Trophoblast cell (in vitro differentiated cells and primary cell): ENCODE measurements around the gene ZNF423.

ENCODE experiments used
- DNase-seq, 2 donors: peaks; one replicate each; pipeline ENCODE4 v3.0.0-alpha.2; 2016
- H2AFZ ChIP-seq: 2 replicates; pipeline ENCODE4 v1.6.1; 2013; ENCODE audit warnings: low read length, moderate library complexity, mild to moderate bottlenecking; ENCODE audit not compliant: insufficient read depth, poor library complexity
- H2AK5ac ChIP-seq: 2 replicates; pipeline ENCODE4 v1.6.1; 2013; ENCODE audit warnings: mild to moderate bottlenecking, low read length
- H2BK120ac ChIP-seq: 2 replicates; pipeline ENCODE4 v1.6.1; 2013; ENCODE audit warnings: low read length, mild to moderate bottlenecking, moderate library complexity; ENCODE audit not compliant: insufficient read depth, poor library complexity
- H2BK12ac ChIP-seq: 2 replicates; pipeline ENCODE4 v1.6.1; 2013; ENCODE audit warnings: mild to moderate bottlenecking, low read length, moderate library complexity
- H2BK5ac ChIP-seq: 2 replicates; pipeline ENCODE4 v1.6.1; 2013; ENCODE audit warnings: low read length, low read depth, moderate library complexity, mild to moderate bottlenecking; ENCODE audit not compliant: poor library complexity
- H3K14ac ChIP-seq: 2 replicates; pipeline ENCODE4 v1.6.1; 2013; ENCODE audit warnings: mild to moderate bottlenecking, low read length
- H3K18ac ChIP-seq: 2 replicates; pipeline ENCODE4 v1.6.1; 2013; ENCODE audit warnings: mild to moderate bottlenecking, low read length
- H3K23ac ChIP-seq: 2 replicates; pipeline ENCODE4 v1.6.1; 2013; ENCODE audit warnings: low read length
- H3K27ac ChIP-seq: 2 replicates; pipeline ENCODE4 v1.5.1; 2013; ENCODE audit warnings: low read depth, mild to moderate bottlenecking, inconsistent platforms, low read length, moderate library complexity
- H3K27me3 ChIP-seq: 2 replicates; pipeline ENCODE4 v1.6.1; 2013; ENCODE audit warnings: inconsistent platforms, mild to moderate bottlenecking, low read length, moderate library complexity; ENCODE audit not compliant: insufficient read depth
- H3K36me3 ChIP-seq, 2 experiments: 1 replicate in 1 of 2; 2 replicates in 1 of 2; pipeline ENCODE4 v1.6.1; 2013; ENCODE audit warnings: low read length in 2 of 2, mild to moderate bottlenecking in 2 of 2, moderate library complexity in 1 of 2; ENCODE audit not compliant: insufficient read depth in 2 of 2, control insufficient read depth in 1 of 2
- H3K4ac ChIP-seq: 2 replicates; pipeline ENCODE4 v1.6.1; 2013; ENCODE audit warnings: low read depth, mild to moderate bottlenecking, low read length, moderate library complexity
- H3K4me1 ChIP-seq, 2 experiments: 1 replicate in 1 of 2; 2 replicates in 1 of 2; pipeline ENCODE4 v1.6.1; 2013; ENCODE audit warnings: low read length in 2 of 2, mild to moderate bottlenecking in 2 of 2, moderate library complexity in 1 of 2; ENCODE audit not compliant: insufficient read depth in 2 of 2, control insufficient read depth in 1 of 2
- H3K4me2 ChIP-seq: 2 replicates; pipeline ENCODE4 v1.6.1; 2013; ENCODE audit warnings: inconsistent platforms, mild to moderate bottlenecking, low read length, moderate library complexity
- H3K4me3 ChIP-seq: 2 replicates; pipeline ENCODE4 v1.5.1; 2013; ENCODE audit warnings: mild to moderate bottlenecking, low read depth, low read length, inconsistent platforms
- H3K79me1 ChIP-seq: one replicate; pipeline ENCODE4 v1.6.1; 2013; ENCODE audit warnings: low read length
- H3K79me2 ChIP-seq: 2 replicates; pipeline ENCODE4 v1.6.1; 2013; ENCODE audit warnings: low read length, mild to moderate bottlenecking; ENCODE audit not compliant: control insufficient read depth, insufficient read depth, poor library complexity
- H3K9ac ChIP-seq: 2 replicates; pipeline ENCODE4 v1.6.1; 2013; ENCODE audit warnings: mild to moderate bottlenecking, low read length
- H3K9me3 ChIP-seq: 2 replicates; pipeline ENCODE4 v1.6.1; 2013; ENCODE audit warnings: low read depth, mild to moderate bottlenecking, control low read depth, inconsistent platforms, low read length; ENCODE audit not compliant: insufficient read depth
- H4K12ac ChIP-seq: 2 replicates; pipeline ENCODE4 v1.6.1; 2013; ENCODE audit warnings: low read depth, mild to moderate bottlenecking, low read length, moderate library complexity
- H4K8ac ChIP-seq: 2 replicates; pipeline ENCODE4 v1.6.1; 2013; ENCODE audit warnings: low read depth, mild to moderate bottlenecking, low read length, moderate library complexity
- H4K91ac ChIP-seq: one replicate; pipeline ENCODE4 v1.6.1; 2013; ENCODE audit warnings: low read depth, mild to moderate bottlenecking, low read length, moderate library complexity
- WGBS: extraction: QIAGEN DNeasy Blood & Tissue Kit; methylation state at CpG from one replicate; pipeline ENCODE4 v1.1.7; 2013; ENCODE audit warnings: missing lambda C conversion rate; ENCODE audit not compliant: insufficient read length, insufficient coverage; ENCODE audit errors: extremely low coverage; 5-methylcytosine and 5-hydroxymethylcytosine counted together

The ZNF423 gene

DNA sequence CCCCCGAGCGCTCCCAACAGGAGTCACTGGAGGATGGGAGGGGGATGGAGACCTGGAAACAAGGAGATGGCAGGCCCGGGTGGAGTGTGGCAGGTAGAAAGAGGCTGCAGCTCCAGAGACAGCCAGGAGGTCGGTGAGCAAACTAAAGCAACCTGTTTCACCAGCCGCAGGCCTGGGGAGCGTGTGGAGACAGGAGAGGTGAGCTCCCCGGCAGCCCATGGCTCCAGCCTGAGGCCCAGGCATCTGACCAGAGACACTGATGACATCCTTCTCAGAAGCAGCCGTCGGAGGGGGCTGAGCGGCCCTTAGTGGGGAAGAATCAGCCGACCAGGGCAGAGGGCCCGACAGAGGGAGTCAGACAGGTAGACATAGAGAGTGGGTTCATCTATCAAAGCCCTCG lies 165.1 kb downstream of the ZNF423 start:
- Histone ChIP-seq H2AFZ (no peak overlapping the region), H3K4me2 (no peak overlapping the region), H3K27ac (no peak overlapping the region), H3K4me3 (no peak overlapping the region), H3K4me1 (peaks cover 8 to 10% of the 10 kb centered on the region in 2 experiments), H3K79me1 (peaks cover 2% of the 10 kb centered on the region), H3K36me3 (peaks cover 0 to 3% of the 10 kb centered on the region in 2 experiments), H3K14ac (no peak overlapping the region), H3K79me2 (peaks cover 2% of the 10 kb centered on the region), H3K18ac (peak overlapping the region; percentile 25), H3K4ac (no peak overlapping the region), H4K12ac (no peak overlapping the region), H3K9ac (no peak overlapping the region), H2BK120ac (no peak overlapping the region), H4K8ac (no peak overlapping the region), H3K27me3 (no peaks in the 10 kb centered on the region), H3K23ac (no peak overlapping the region), H3K9me3 (no peaks in the 10 kb centered on the region), H4K91ac (peak overlapping the region; percentile 19), H2BK12ac (peak overlapping the region; percentile 58), H2AK5ac (no peak overlapping the region), H2BK5ac (no peak overlapping the region)
- WGBS: no CpG with 5 or more reads among the region's 13 CpGs
- no peak for DNase-seq

DNA sequence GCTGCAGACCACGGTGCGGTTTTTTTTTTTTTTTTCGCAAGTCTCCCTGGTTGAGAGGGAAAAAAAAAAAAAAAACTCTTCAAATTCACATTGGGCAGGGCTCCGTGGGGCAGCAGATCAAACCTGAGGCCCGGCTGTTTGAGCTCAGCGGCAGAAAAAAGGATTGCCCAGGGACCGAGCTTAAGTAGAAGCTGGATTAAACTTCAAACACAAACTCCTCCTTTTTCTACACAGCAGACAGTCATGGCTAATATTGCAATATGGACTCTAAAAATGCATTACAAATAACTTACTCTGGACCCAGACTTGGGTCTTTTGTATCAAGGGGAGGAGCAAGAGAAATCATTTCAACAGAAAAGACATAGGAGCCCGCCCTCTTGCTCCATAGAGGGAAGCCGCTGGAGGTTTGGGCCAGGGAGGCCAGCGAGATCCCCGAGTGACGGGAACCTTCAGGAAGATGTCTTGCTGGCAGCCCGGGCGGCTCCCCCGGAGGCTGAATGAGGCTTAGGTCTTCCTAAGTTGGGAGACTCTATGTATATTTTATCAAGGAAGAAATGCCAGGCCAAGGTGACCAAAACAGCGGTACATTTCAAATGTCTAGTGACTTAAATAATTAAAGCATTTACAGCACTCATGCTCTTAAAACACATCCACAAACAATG lies 167.7 kb downstream of the ZNF423 start:
- Histone ChIP-seq H3K4me1 (peaks cover 4 to 5% of the 10 kb centered on the region in 2 experiments), H3K36me3 (peaks cover 0 to 3% of the 10 kb centered on the region in 2 experiments), H3K79me1 (peaks cover 2% of the 10 kb centered on the region), H2BK5ac (no peak overlapping the region), H3K9ac (no peak overlapping the region), H2BK120ac (no peak overlapping the region), H3K4me3 (no peak overlapping the region), H3K4ac (no peak overlapping the region), H2AK5ac (no peak overlapping the region), H3K79me2 (peaks cover 2% of the 10 kb centered on the region), H3K27ac (no peak overlapping the region), H3K27me3 (no peaks in the 10 kb centered on the region), H3K14ac (no peak overlapping the region), H3K4me2 (no peak overlapping the region), H4K91ac (no peak overlapping the region), H3K18ac (no peak overlapping the region), H3K23ac (no peak overlapping the region), H4K12ac (no peak overlapping the region), H2BK12ac (no peak overlapping the region), H3K9me3 (no peaks in the 10 kb centered on the region), H2AFZ (no peak overlapping the region), H4K8ac (no peak overlapping the region)
- no CpG with 5 or more reads among the region's 16 CpGs for WGBS
- no peak for DNase-seq

DNA sequence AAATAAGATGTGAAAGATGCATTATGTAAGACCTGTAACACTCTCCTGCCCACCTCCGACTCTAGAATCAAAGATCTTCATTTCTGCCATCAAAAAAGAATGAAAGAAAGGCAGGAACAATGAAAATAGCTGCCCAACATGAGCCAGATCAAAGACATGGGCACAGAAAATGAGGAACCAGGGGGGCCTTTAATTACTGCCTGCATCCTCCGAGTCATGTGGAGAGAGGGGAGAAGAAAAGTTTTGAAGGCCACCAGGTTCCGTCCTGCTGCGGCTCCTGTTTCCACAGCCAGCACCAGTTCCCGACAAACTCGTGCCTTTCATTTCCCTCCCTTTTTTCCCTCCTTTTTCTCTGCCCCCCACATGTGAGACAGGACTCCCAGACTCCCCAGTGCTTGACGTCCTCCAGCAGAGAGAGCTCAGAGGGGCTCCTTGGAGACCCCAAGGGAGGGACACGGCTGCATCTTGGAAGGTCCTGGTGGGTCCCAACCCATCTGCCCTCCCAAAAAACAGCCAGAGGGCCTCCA lies 168.4 kb downstream of the ZNF423 start:
- H4K8ac ChIP-seq: no peak overlapping the region
- H2BK12ac ChIP-seq: no peak overlapping the region
- H3K18ac ChIP-seq: no peak overlapping the region
- peaks cover 2% of the 10 kb centered on the region for H3K79me2 ChIP-seq
- no peak for DNase-seq
- H2AFZ ChIP-seq: no peak overlapping the region
- H3K4me1 ChIP-seq: peaks cover 4 to 5% of the 10 kb centered on the region in 2 experiments
- no peak overlapping the region for H4K91ac ChIP-seq
- no peaks in the 10 kb centered on the region for H3K27me3 ChIP-seq
- no peak overlapping the region for H3K9ac ChIP-seq
- no peak overlapping the region for H4K12ac ChIP-seq
- no peak overlapping the region for H3K4me2 ChIP-seq
- H2BK5ac ChIP-seq: no peak overlapping the region
- H3K79me1 ChIP-seq: peaks cover 2% of the 10 kb centered on the region
- no peak overlapping the region for H3K4me3 ChIP-seq
- no peaks in the 10 kb centered on the region for H3K9me3 ChIP-seq
- H3K36me3 ChIP-seq: peaks cover 0 to 3% of the 10 kb centered on the region in 2 experiments
- H3K27ac ChIP-seq: no peak overlapping the region
- H2BK120ac ChIP-seq: no peak overlapping the region
- no peak overlapping the region for H3K4ac ChIP-seq
- no peak overlapping the region for H3K14ac ChIP-seq
- no peak overlapping the region for H3K23ac ChIP-seq
- H2AK5ac ChIP-seq: no peak overlapping the region
- no CpG with 5 or more reads among the region's 8 CpGs for WGBS

DNA sequence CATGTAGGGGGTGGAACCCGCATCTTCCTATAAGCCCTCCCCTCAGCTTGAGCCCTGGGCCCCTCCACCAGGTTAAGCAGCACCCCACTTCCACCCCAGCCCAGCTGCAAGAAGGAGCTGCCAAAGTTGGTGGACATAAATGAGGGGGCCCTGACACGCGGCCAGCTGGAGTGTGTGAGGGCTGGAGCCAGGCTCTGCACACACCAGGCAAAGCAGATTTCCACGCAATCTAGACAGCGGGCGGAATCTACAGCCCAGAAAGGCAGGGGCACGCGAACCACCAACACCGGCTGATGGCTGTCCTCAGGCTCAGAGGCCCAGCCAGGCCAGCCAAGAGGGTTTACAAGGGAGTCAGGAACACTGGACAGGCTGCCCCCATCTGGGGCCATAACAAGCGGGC lies 171.2 kb downstream of the ZNF423 start:
- Histone ChIP-seq H2AFZ (no peak overlapping the region), H2BK5ac (no peak overlapping the region), H3K9me3 (peaks cover 10% of the 10 kb centered on the region), H2BK12ac (no peak overlapping the region), H3K79me1 (no peaks in the 10 kb centered on the region), H3K4me1 (no peaks in the 10 kb centered on the region), H2AK5ac (no peak overlapping the region), H4K12ac (no peak overlapping the region), H3K36me3 (peaks cover 3% of the 10 kb centered on the region in 2 experiments), H3K18ac (peak overlapping the region; percentile 35), H3K79me2 (no peaks in the 10 kb centered on the region), H3K9ac (no peak overlapping the region), H3K27ac (no peak overlapping the region), H3K23ac (no peak overlapping the region), H4K91ac (no peak overlapping the region), H2BK120ac (no peak overlapping the region), H3K4me3 (no peak overlapping the region), H3K14ac (no peak overlapping the region), H3K4me2 (no peak overlapping the region), H3K4ac (no peak overlapping the region), H4K8ac (no peak overlapping the region), H3K27me3 (no peaks in the 10 kb centered on the region)
- DNase-seq: no peak
- WGBS: no CpG with 5 or more reads among the region's 10 CpGs
